Colonic mucosa (tissue), 4 donors: Measurements from ENCODE around the gene CCDC191. TPM values are rescaled to one million over a fixed set of nuclear protein-coding genes. Genes with fewer than 3 reads are reported as not detected.

ENCODE experiments used
- DNase-seq: peaks from one replicate; pipeline ENCODE4 v3.0.0-alpha.2; 2020
- H3K27ac ChIP-seq: fragments of 200-600 bp; one replicate; pipeline ENCODE4 v1.8.0; 2021
- H3K27me3 ChIP-seq: fragments of 200-600 bp; one replicate; pipeline ENCODE4 v1.8.0; 2021
- H3K36me3 ChIP-seq: fragments of 200-600 bp; one replicate; pipeline ENCODE4 v1.8.0; 2021
- H3K4me1 ChIP-seq: fragments of 200-600 bp; one replicate; pipeline ENCODE4 v1.8.0; 2021; ENCODE audit warnings: mild to moderate bottlenecking
- H3K4me3 ChIP-seq: fragments of 200-600 bp; one replicate; pipeline ENCODE4 v1.8.0; 2021
- H3K9ac ChIP-seq, 2 donors: one replicate each; pipeline ENCODE4 v1.7.0; 2013; ENCODE audit warnings: control low read depth in 2 of 2, low read depth in 2 of 2, low read length in 2 of 2
- H3K9me3 ChIP-seq: fragments of 200-600 bp; one replicate; pipeline ENCODE4 v1.8.0; 2021
- CTCF ChIP-seq: fragments of 200-600 bp; IDR thresholded peaks from one replicate; pipeline ENCODE4 v1.8.0; 2022; ENCODE audit warnings: antibody characterized with exemption, mild to moderate bottlenecking
- intact Hi-C: fragments of 100-400 bp; cut with DNase I; formaldehyde crosslinking; loops from one replicate; pipeline ENCODE4 v1.14.1; 2022
- total RNA-seq, 2 donors: library from RNA; stranded (reverse); fragmentation: NEBNext Ultra II Directional in 1 of 2; extraction: Animal tissue kit (Norgen Biotek cat#: 25700) in 1 of 2; gene quantifications; one replicate each; pipeline ENCODE4 v1.2.1, GENCODE V29; 2021
- donor health status: healthy.
- donor health status: DM: no; HTN: no; CAD: no.
- donor health status: DM: no; HTN: no; CAD: no.

Gene CCDC191
- total RNA-seq, 2 donors from 2014 or later = 3.1 TPM

- intact Hi-C loops = no loop called here
- no peak overlapping the region for H3K4me3 ChIP-seq
- no peak for TF ChIP-seq CTCF
These were observed 33.3 kb upstream of the CCDC191 start for GRCh38 chr3:114089675-114090074.

GRCh38 chr3:114086356-114086755, 30.0 kb upstream of the CCDC191 start:
- H3K4me1 ChIP-seq = no peaks in the 10 kb centered on the region
- H3K27me3 ChIP-seq = no peaks in the 10 kb centered on the region
- no peak for DNase-seq
- no peak overlapping the region for H3K4me3 ChIP-seq
- TF ChIP-seq CTCF = no peak
- H3K36me3 ChIP-seq = peaks cover 10% of the 10 kb centered on the region
- intact Hi-C loops = no loop called here
- H3K9me3 ChIP-seq = no peaks in the 10 kb centered on the region
- no peak overlapping the region for H3K27ac ChIP-seq
- no peak overlapping the region for H3K9ac ChIP-seq

More at GRCh38 chr3:114089675-114090074, 33.3 kb upstream of the CCDC191 start:
- no peak overlapping the region for H3K9ac ChIP-seq
- peaks cover 6% of the 10 kb centered on the region for H3K36me3 ChIP-seq
- H3K27ac ChIP-seq = no peak overlapping the region
- H3K4me1 ChIP-seq = no peaks in the 10 kb centered on the region
- no peaks in the 10 kb centered on the region for H3K27me3 ChIP-seq
- no peak for DNase-seq
- H3K9me3 ChIP-seq = no peaks in the 10 kb centered on the region

- Histone ChIP-seq H3K27me3 (no peaks in the 10 kb centered on the region), H3K9ac (no peak overlapping the region), H3K9me3 (no peaks in the 10 kb centered on the region), H3K4me3 (no peak overlapping the region), H3K4me1 (no peaks in the 10 kb centered on the region), H3K36me3 (peaks cover 10% of the 10 kb centered on the region), H3K27ac (no peak overlapping the region)
- intact Hi-C loops = no loop called here
- TF ChIP-seq CTCF = no peak
- no peak for DNase-seq
These were observed 26.8 kb upstream of the CCDC191 start for GRCh38 chr3:114083112-114083511.

- Histone ChIP-seq H3K36me3 (peaks cover 9% of the 10 kb centered on the region), H3K4me1 (no peaks in the 10 kb centered on the region), H3K9ac (no peak overlapping the region), H3K27me3 (no peaks in the 10 kb centered on the region), H3K9me3 (no peaks in the 10 kb centered on the region), H3K4me3 (no peak overlapping the region), H3K27ac (no peak overlapping the region)
- intact Hi-C loops = no loop called here
- no peak for DNase-seq
- no peak for TF ChIP-seq CTCF
These were observed 24.7 kb upstream of the CCDC191 start for GRCh38 chr3:114081037-114081436.

- H3K27ac ChIP-seq = no peak overlapping the region
- no peaks in the 10 kb centered on the region for H3K4me1 ChIP-seq
- no peak overlapping the region for H3K4me3 ChIP-seq
- intact Hi-C loops = no loop called here
- no peaks in the 10 kb centered on the region for H3K27me3 ChIP-seq
- no peak for DNase-seq
- no peaks in the 10 kb centered on the region for H3K9me3 ChIP-seq
- no peak overlapping the region for H3K9ac ChIP-seq
- peaks cover 4% of the 10 kb centered on the region for H3K36me3 ChIP-seq
- TF ChIP-seq CTCF = no peak
These were observed 23.9 kb upstream of the CCDC191 start for GRCh38 chr3:114080201-114080600.

- Histone ChIP-seq H3K4me1 (no peaks in the 10 kb centered on the region), H3K27me3 (no peaks in the 10 kb centered on the region), H3K4me3 (no peak overlapping the region), H3K36me3 (peaks cover 4% of the 10 kb centered on the region), H3K27ac (no peak overlapping the region), H3K9ac (no peak overlapping the region), H3K9me3 (no peaks in the 10 kb centered on the region)
- no peak for TF ChIP-seq CTCF
- DNase-seq = no peak
- intact Hi-C loops = no loop called here
These were observed 23.4 kb upstream of the CCDC191 start for GRCh38 chr3:114079761-114080160.
